HepG2 (cell line): ENCODE data around the gene CGREF1. TPM values are rescaled to one million over a fixed set of nuclear protein-coding genes. Genes with fewer than 3 reads are reported as not detected.

Source experiments
- AHDC1 ChIP-seq: sonication (generic); formaldehyde crosslinking; IDR thresholded peaks from 2 replicates; pipeline ENCODE4 v1.5.1; 2020; ENCODE audit warnings: mild to moderate bottlenecking, missing genetic modification reagents, borderline replicate concordance
- CAMTA2 ChIP-seq: sonication (generic); formaldehyde crosslinking; IDR thresholded peaks from 2 replicates; pipeline ENCODE4 v1.4.0; 2020; ENCODE audit warnings: mild to moderate bottlenecking, missing genetic modification reagents, borderline replicate concordance
- CHD4 ChIP-seq: fragments of 200-600 bp; sonication (generic); IDR thresholded peaks from 2 replicates; pipeline ENCODE4 v1.7.0; 2017; ENCODE audit warnings: mild to moderate bottlenecking, low read length, borderline replicate concordance
- ELF1 ChIP-seq: sonication (generic); formaldehyde crosslinking; IDR thresholded peaks from 2 replicates; pipeline ENCODE4 v1.4.0; 2020; ENCODE audit warnings: missing genetic modification reagents
- KDM3A ChIP-seq: IDR thresholded peaks from 2 replicates; pipeline ENCODE4 v1.6.1; 2018; ENCODE audit warnings: low read depth, missing compliant biosample characterization
- KDM5B ChIP-seq: sonication (generic); formaldehyde crosslinking; IDR thresholded peaks from 2 replicates; pipeline ENCODE4 v1.4.0; 2020; ENCODE audit warnings: missing genetic modification reagents, mild to moderate bottlenecking, borderline replicate concordance
- KLF15 ChIP-seq: sonication (generic); formaldehyde crosslinking; IDR thresholded peaks from 2 replicates; pipeline ENCODE4 v1.8.1; 2023; ENCODE audit warnings: borderline replicate concordance, mild to moderate bottlenecking, inconsistent platforms, missing genetic modification reagents, mixed read lengths
- MXD4 ChIP-seq: IDR thresholded peaks from 2 replicates; pipeline ENCODE4 v1.6.1; 2016; ENCODE audit warnings: mild to moderate bottlenecking, missing biosample characterization, missing genetic modification reagents
- NONO ChIP-seq, 2 experiments: fragments of 450-650 bp in 1 of 2; sonication (generic) in 1 of 2; formaldehyde crosslinking in 1 of 2; IDR thresholded peaks in 1 of 2; conservative IDR thresholded peaks in 1 of 2; 2 replicates each; pipeline versions ENCODE4 v1.6.1 to v1.8.0; 2017 to 2022; ENCODE audit warnings: mild to moderate bottlenecking in 1 of 2, missing genetic modification reagents in 1 of 2, moderate library complexity in 1 of 2
- PAXIP1 ChIP-seq: sonication (generic); formaldehyde crosslinking; conservative IDR thresholded peaks from 2 replicates; pipeline ENCODE4 v1.4.0; 2020; ENCODE audit warnings: mild to moderate bottlenecking, missing genetic modification reagents, moderate library complexity
- SCMH1 ChIP-seq: sonication (generic); formaldehyde crosslinking; IDR thresholded peaks from 2 replicates; pipeline ENCODE4 v1.9.0; 2021; ENCODE audit warnings: missing genetic modification reagents, mild to moderate bottlenecking, borderline replicate concordance
- THYN1 ChIP-seq: sonication (generic); formaldehyde crosslinking; IDR thresholded peaks from 2 replicates; pipeline ENCODE4 v1.8.1; 2023; ENCODE audit warnings: low read depth, mild to moderate bottlenecking, moderate library complexity, missing genetic modification reagents, borderline replicate concordance
- ZNF563 ChIP-seq: sonication (generic); formaldehyde crosslinking; IDR thresholded peaks from 2 replicates; pipeline ENCODE4 v1.8.0; 2022; ENCODE audit warnings: mild to moderate bottlenecking, moderate library complexity, missing genetic modification reagents
- ZNF629 ChIP-seq: sonication (generic); formaldehyde crosslinking; conservative IDR thresholded peaks from 2 replicates; pipeline ENCODE4 v1.5.0; 2020; ENCODE audit warnings: missing genetic modification reagents
- ZNF720 ChIP-seq: sonication (generic); formaldehyde crosslinking; IDR thresholded peaks from 2 replicates; pipeline ENCODE4 v1.4.0; 2020; ENCODE audit warnings: missing genetic modification reagents
- polyA plus RNA-seq, 8 experiments: library from polyadenylated mRNA; depleted of rRNA in 3 of 8; stranded (reverse) in 7 of 8; unstranded in 1 of 8; fragments of >200 nt; fragmentation: Illumina TruSeq in 4 of 8; extraction: Trizol in 4 of 8; gene quantifications; 2 replicates each; pipeline versions ENCODE4 v1.2.1 to v1.2.3, GENCODE V29; 2011 to 2016; ENCODE audit warnings: low read depth in 4 of 8, missing spikeins in 1 of 8, mixed read lengths in 1 of 8; ENCODE audit not compliant: insufficient read depth in 1 of 8
- total RNA-seq, 5 experiments: library from RNA; depleted of rRNA; stranded (reverse); fragments of >200 nt; fragmentation: Illumina TruSeq; extraction: Trizol; gene quantifications; 2 replicates each; pipeline ENCODE4 v1.2.3, GENCODE V29; 2016; ENCODE audit warnings: low read depth in 1 of 5
- TF ChIP-seq, protein P1 (sequence below): sonication (generic); formaldehyde crosslinking; IDR thresholded peaks from 2 replicates; pipeline ENCODE4 v1.4.0; 2020; ENCODE audit warnings: mild to moderate bottlenecking, low read depth, missing genetic modification reagents

The CGREF1 gene
- total and polyA plus RNA-seq, 2 of the 13 experiments (the other 11 are each of a cell fraction or from before 2014, with no cell fraction given) = 13.9 to 23.4 TPM

- TF ChIP-seq AHDC1 (CRISPR knock-in tag) (peak; percentile 85; the same call in 1 of the 2 replicates), CAMTA2 (peak; percentile 73; the same call in 1 of the 2 replicates), KDM3A (CRISPR knock-in tag) (peak; percentile 90), KLF15 (CRISPR knock-in tag) (0 out of 2 replicates have a peak, but pooled peaks have one; percentile 26), ZNF629 (peak; percentile 94), ZNF563 (0 out of 2 replicates have a peak, but pooled peaks have one; percentile 27), NONO (IDR thresholded peaks at IDR 0.05) (no peak), NONO (CRISPR knock-in tag; conservative IDR thresholded peaks at IDR 0.05) (peak; percentile 91), THYN1 (CRISPR knock-in tag) (no peak), PAXIP1 (CRISPR knock-in tag) (peak; percentile 95), SCMH1 (CRISPR knock-in tag) (no peak), ELF1 (peak; percentile 32; the same call in 1 of the 2 replicates), MXD4 (peak; percentile 57; the same call in 1 of the 2 replicates), CHD4 (peak; percentile 92), KDM5B (CRISPR knock-in tag) (peak; percentile 74; the same call in 1 of the 2 replicates), ZNF720 (CRISPR knock-in tag) (0 out of 2 replicates have a peak, but pooled peaks have one; percentile 76)
- TF ChIP-seq, protein P1, sequence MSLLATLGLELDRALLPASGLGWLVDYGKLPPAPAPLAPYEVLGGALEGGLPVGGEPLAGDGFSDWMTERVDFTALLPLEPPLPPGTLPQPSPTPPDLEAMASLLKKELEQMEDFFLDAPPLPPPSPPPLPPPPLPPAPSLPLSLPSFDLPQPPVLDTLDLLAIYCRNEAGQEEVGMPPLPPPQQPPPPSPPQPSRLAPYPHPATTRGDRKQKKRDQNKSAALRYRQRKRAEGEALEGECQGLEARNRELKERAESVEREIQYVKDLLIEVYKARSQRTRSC (CRISPR knock-in tag) = 0 out of 2 replicates have a peak, but pooled peaks have one; percentile 28
Measured at GRCh38 chr2:27095745-27096651, 22.9 kb downstream of the CGREF1 start (continued).
